Breast epithelium (tissue), 4 donors: ENCODE measurements around the gene EML1. TPM values are rescaled to one million over a fixed set of nuclear protein-coding genes. Genes with fewer than 3 reads are reported as not detected.

Experiments used
- DNase-seq, 2 donors: peaks; one replicate each; pipeline ENCODE4 v3.0.0-alpha.2; 2019; ENCODE audit warnings: low spot score in 2 of 2
- H3K27ac ChIP-seq, 2 donors: fragments of 200-600 bp; sonication (generic) in 1 of 2; one replicate each; pipeline ENCODE4 v1.5.1; 2016 to 2019; ENCODE audit warnings: mild to moderate bottlenecking in 1 of 2
- H3K27me3 ChIP-seq, 2 donors: fragments of 200-600 bp; sonication (generic) in 1 of 2; one replicate each; pipeline versions ENCODE4 v1.5.1 to v1.6.0; 2017 to 2019; ENCODE audit warnings: control low read depth in 1 of 2, mild to moderate bottlenecking in 1 of 2
- H3K36me3 ChIP-seq: fragments of 200-600 bp; one replicate; pipeline ENCODE4 v1.5.1; 2019
- H3K4me1 ChIP-seq, 2 donors: fragments of 200-600 bp; sonication (generic); one replicate each; pipeline ENCODE4 v1.5.1; 2016 to 2019; ENCODE audit warnings: control low read depth in 1 of 2
- H3K4me3 ChIP-seq, 3 donors: fragments of 200-600 bp; sonication (generic); 1 replicate in 2 of 3; 2 replicates in 1 of 3; pipeline ENCODE4 v1.5.1; 2016 to 2019; ENCODE audit warnings: mild to moderate bottlenecking in 3 of 3, moderate library complexity in 2 of 3
- H3K9me3 ChIP-seq, 2 donors: fragments of 200-600 bp; sonication (generic) in 1 of 2; one replicate each; pipeline ENCODE4 v1.5.1; 2016 to 2019; ENCODE audit warnings: control low read depth in 1 of 2
- POLR2A ChIP-seq: fragments of 450-650 bp; IDR thresholded peaks from one replicate; pipeline ENCODE4 v1.6.1; 2016; ENCODE audit warnings: antibody characterized with exemption, mild to moderate bottlenecking, moderate library complexity
- POLR2AphosphoS5 ChIP-seq, 3 donors: sonication (generic); formaldehyde crosslinking; IDR thresholded peaks; one replicate each; pipeline ENCODE4 v1.6.1; 2017; ENCODE audit warnings: antibody characterized with exemption in 3 of 3
- intact Hi-C: fragments of 100-400 bp; cut with DNase I; formaldehyde crosslinking; loops from one replicate; pipeline ENCODE4 v1.15.1; 2023; ENCODE audit warnings: low total_unique reads
- total RNA-seq, 3 donors: library from RNA; depleted of rRNA; stranded (reverse); fragments of >200 nt; gene quantifications; one replicate each; pipeline ENCODE4 v1.1.0, GENCODE V29; 2016
- TF ChIP-seq, protein P1 (sequence below), 3 donors: fragments of 450-650 bp; IDR thresholded peaks; one replicate each; pipeline ENCODE4 v1.5.1; 2016 to 2017; ENCODE audit warnings: antibody characterized with exemption in 3 of 3, mild to moderate bottlenecking in 3 of 3, moderate library complexity in 3 of 3

The EML1 gene
- total RNA-seq, 3 donors from 2014 or later, result 11.3 to 26.1 (median 25.9) TPM

- Histone ChIP-seq H3K9me3 (no peaks in the 10 kb centered on the region), H3K36me3 (no peaks in the 10 kb centered on the region), H3K4me1 (no peaks in the 10 kb centered on the region), H3K4me3 (no peak overlapping the region), H3K27ac (no peak overlapping the region), H3K27me3 (no peaks in the 10 kb centered on the region)
- no peak for DNase-seq
- TF ChIP-seq, protein P1, sequence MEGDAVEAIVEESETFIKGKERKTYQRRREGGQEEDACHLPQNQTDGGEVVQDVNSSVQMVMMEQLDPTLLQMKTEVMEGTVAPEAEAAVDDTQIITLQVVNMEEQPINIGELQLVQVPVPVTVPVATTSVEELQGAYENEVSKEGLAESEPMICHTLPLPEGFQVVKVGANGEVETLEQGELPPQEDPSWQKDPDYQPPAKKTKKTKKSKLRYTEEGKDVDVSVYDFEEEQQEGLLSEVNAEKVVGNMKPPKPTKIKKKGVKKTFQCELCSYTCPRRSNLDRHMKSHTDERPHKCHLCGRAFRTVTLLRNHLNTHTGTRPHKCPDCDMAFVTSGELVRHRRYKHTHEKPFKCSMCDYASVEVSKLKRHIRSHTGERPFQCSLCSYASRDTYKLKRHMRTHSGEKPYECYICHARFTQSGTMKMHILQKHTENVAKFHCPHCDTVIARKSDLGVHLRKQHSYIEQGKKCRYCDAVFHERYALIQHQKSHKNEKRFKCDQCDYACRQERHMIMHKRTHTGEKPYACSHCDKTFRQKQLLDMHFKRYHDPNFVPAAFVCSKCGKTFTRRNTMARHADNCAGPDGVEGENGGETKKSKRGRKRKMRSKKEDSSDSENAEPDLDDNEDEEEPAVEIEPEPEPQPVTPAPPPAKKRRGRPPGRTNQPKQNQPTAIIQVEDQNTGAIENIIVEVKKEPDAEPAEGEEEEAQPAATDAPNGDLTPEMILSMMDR (IDR thresholded peaks at IDR 0.05), result no peak
- TF ChIP-seq POLR2A (no peak), POLR2AphosphoS5 (IDR thresholded peaks at IDR 0.05) (no peak)
- intact Hi-C loops, result no loop called here
Observed at GRCh38 chr14:99788713-99789112, 4.5 kb upstream of the EML1 start.

GRCh38 chr14:99789581-99789980, 3.6 kb upstream of the EML1 start:
- Histone ChIP-seq H3K36me3 (no peaks in the 10 kb centered on the region), H3K27me3 (no peaks in the 10 kb centered on the region), H3K27ac (no peak overlapping the region), H3K4me3 (no peak overlapping the region), H3K9me3 (no peaks in the 10 kb centered on the region), H3K4me1 (no peaks in the 10 kb centered on the region)
- no peak for DNase-seq
- intact Hi-C loops, result no loop called here
- TF ChIP-seq POLR2A (no peak), POLR2AphosphoS5 (IDR thresholded peaks at IDR 0.05) (no peak)
- TF ChIP-seq, protein P1 (IDR thresholded peaks at IDR 0.05), result no peak

- H3K27ac ChIP-seq, result no peak overlapping the region
Observed at GRCh38 chr14:99790201-99790977, 2.8 kb upstream of the EML1 start.

DNA sequence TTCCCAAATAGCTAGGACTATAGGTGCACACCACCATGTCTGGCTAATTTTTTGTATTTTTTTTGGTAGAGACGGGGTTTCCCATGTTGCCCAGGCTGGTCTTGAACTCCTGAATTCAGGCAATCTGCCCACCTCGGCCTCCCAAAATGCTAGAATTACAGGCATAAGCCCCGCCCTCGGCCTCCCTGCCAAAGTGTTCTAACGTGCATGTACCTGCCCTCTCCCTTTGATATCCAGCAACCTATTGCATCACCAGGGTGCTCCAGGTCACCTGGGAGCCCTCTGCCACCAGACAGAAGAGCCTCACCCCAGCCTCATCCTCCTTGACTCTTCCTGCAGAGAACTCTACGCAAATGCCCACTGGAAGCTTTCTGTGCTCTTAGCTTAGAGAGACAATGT, 2.2 kb upstream of the EML1 start:
- TF ChIP-seq, protein P1 (IDR thresholded peaks at IDR 0.05), result no peak
- no peak for TF ChIP-seq POLR2AphosphoS5 (IDR thresholded peaks at IDR 0.05)
- TF ChIP-seq POLR2A, result no peak
- no peaks in the 10 kb centered on the region for H3K9me3 ChIP-seq
- H3K4me3 ChIP-seq, result no peak overlapping the region
- H3K27me3 ChIP-seq, result no peaks in the 10 kb centered on the region
- no peaks in the 10 kb centered on the region for H3K4me1 ChIP-seq
- DNase-seq, result no peak
- intact Hi-C loops, result no loop called here
- H3K27ac ChIP-seq, result no peak overlapping the region
- no peaks in the 10 kb centered on the region for H3K36me3 ChIP-seq

More at GRCh38 chr14:99790201-99790977, 2.8 kb upstream of the EML1 start:
- intact Hi-C loops, result no loop called here
- Histone ChIP-seq H3K27me3 (no peaks in the 10 kb centered on the region), H3K9me3 (no peaks in the 10 kb centered on the region), H3K4me3 (no peak overlapping the region), H3K4me1 (no peaks in the 10 kb centered on the region), H3K36me3 (no peaks in the 10 kb centered on the region)
- no peak for DNase-seq
- no peak for TF ChIP-seq POLR2A
- no peak for TF ChIP-seq POLR2AphosphoS5 (IDR thresholded peaks at IDR 0.05)
- TF ChIP-seq, protein P1 (IDR thresholded peaks at IDR 0.05), result no peak

DNA sequence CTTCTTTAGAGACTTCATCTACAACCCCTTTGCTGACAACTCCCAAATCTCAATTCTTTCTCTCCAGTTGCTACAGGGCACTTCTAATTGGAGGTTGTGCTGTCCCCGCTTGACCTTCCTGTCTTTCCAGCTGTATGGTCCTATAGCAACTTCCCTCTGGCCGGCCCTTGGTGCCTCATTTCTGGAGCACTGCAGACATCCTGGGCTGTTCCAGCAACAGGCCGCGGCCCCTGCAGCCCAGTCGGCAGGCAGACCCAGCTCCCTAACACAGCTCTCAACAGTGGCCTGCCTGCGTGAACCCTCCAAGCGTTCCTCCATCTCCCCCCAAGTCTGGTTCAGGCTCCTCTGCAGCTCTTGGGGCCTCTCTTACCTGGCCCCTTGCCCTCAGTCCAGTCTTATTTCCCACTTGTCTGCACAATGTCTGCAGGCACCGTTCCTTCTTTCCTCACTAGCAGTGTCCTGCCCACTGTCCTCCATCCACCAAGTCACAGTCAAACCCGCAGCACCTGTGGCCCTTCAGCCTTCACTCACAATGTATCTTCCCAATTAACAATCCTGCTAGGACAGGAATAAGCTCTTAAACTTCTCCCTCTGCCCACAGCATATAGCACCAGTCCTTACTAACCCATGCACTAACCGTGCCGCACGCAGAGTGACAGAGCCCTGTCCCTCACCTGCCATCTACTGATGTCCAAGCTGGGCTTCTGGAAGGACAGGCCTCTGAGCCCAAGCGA, 1.6 kb upstream of the EML1 start:
- no peaks in the 10 kb centered on the region for H3K27me3 ChIP-seq
- intact Hi-C loops, result no loop called here
- no peaks in the 10 kb centered on the region for H3K36me3 ChIP-seq
- H3K4me1 ChIP-seq, result no peaks in the 10 kb centered on the region
- peak overlapping the region in 1 of 2 donors; percentile 23 for H3K27ac ChIP-seq
- DNase-seq, result no peak
- no peak for TF ChIP-seq POLR2AphosphoS5 (IDR thresholded peaks at IDR 0.05)
- no peak overlapping the region for H3K4me3 ChIP-seq
- H3K9me3 ChIP-seq, result no peaks in the 10 kb centered on the region
